CD4-positive, alpha-beta T cell (primary cell): ENCODE results near the gene ATP6AP1. TPM values are rescaled to one million over a fixed set of nuclear protein-coding genes. Genes with fewer than 3 reads are reported as not detected.

Experiments
- ATAC-seq: fragments of 200-7000 bp; cut with Tn5 transposase; one replicate; pipeline ENCODE4 v1.10.0; 2022; ENCODE audit warnings: mild to moderate bottlenecking; ENCODE audit not compliant: poor library complexity
- CTCF ChIA-PET: fragments of 350-600 bp; sonication (Branson Sonifier 250); formaldehyde crosslinking; loops from one replicate; lab custom pipeline; 2021; ENCODE audit warnings: antibody characterized with exemption, inconsistent platforms; lab: Charles Lee
- POLR2A ChIA-PET: fragments of 350-600 bp; sonication (Branson Sonifier 250); formaldehyde crosslinking; loops from one replicate; lab custom pipeline; 2021; ENCODE audit warnings: antibody characterized with exemption, inconsistent platforms; lab: Charles Lee
- DNase-seq, 14 experiments: peaks; one replicate each; pipeline ENCODE4 v3.0.0-alpha.2; 2013 to 2020; ENCODE audit warnings: mixed read lengths in 2 of 14
- H3K27ac ChIP-seq, 2 donors: one replicate each; pipeline versions ENCODE4 v1.5.1 to v1.7.0; 2013; ENCODE audit warnings: low read length in 2 of 2, low read depth in 1 of 2, mild to moderate bottlenecking in 1 of 2
- H3K27me3 ChIP-seq, 2 experiments: 1 replicate in 1 of 2; 2 replicates in 1 of 2; pipeline versions ENCODE4 v1.6.1 to v1.7.0; 2013; ENCODE audit warnings: low read length in 2 of 2, control low read depth in 1 of 2, mild to moderate bottlenecking in 1 of 2, moderate library complexity in 1 of 2; ENCODE audit not compliant: insufficient read depth in 2 of 2, control insufficient read depth in 1 of 2
- H3K36me3 ChIP-seq: one replicate; pipeline ENCODE4 v1.6.1; 2013; ENCODE audit warnings: low read length, control low read depth; ENCODE audit not compliant: insufficient read depth
- H3K4me1 ChIP-seq: one replicate; pipeline ENCODE4 v1.6.1; 2013; ENCODE audit warnings: low read length, control low read depth; ENCODE audit not compliant: insufficient read depth
- H3K4me3 ChIP-seq: one replicate; pipeline ENCODE4 v1.5.1; 2013; ENCODE audit warnings: mild to moderate bottlenecking, low read length, moderate library complexity
- H3K9me3 ChIP-seq, 2 experiments: 1 replicate in 1 of 2; 2 replicates in 1 of 2; pipeline versions ENCODE4 v1.6.1 to v1.7.0; 2013; ENCODE audit warnings: low read length in 2 of 2, mild to moderate bottlenecking in 2 of 2, control low read depth in 1 of 2, moderate library complexity in 1 of 2; ENCODE audit not compliant: control insufficient read depth in 1 of 2, insufficient read depth in 1 of 2
- H3K27ac Mint-ChIP-seq: one replicate; pipeline ENCODE4 v1.8.0; 2020; ENCODE audit warnings: mixed read lengths
- H3K27me3 Mint-ChIP-seq: one replicate; pipeline ENCODE4 v1.8.0; 2021; ENCODE audit warnings: mixed read lengths
- H3K36me3 Mint-ChIP-seq: one replicate; pipeline ENCODE4 v1.8.0; 2021; ENCODE audit warnings: low read depth, mixed read lengths
- H3K4me1 Mint-ChIP-seq: one replicate; pipeline ENCODE4 v1.8.0; 2021; ENCODE audit warnings: low read depth, mixed read lengths
- H3K4me3 Mint-ChIP-seq: one replicate; pipeline ENCODE4 v1.8.0; 2020; ENCODE audit warnings: mild to moderate bottlenecking, mixed read lengths
- H3K9me3 Mint-ChIP-seq: one replicate; pipeline ENCODE4 v1.8.0; 2020; ENCODE audit warnings: mixed read lengths
- intact Hi-C, 2 experiments: fragments of 100-400 bp; cut with DNase I in 1 of 2; cut with micrococcal nuclease in 1 of 2; formaldehyde crosslinking; loops; one replicate each; pipeline versions ENCODE4 v1.15.1 to v1.9.0; 2023 to 2025; cut with DNase I, micrococcal nuclease
- total RNA-seq, 174 experiments: library from RNA in 2 of 174; stranded (reverse) in 2 of 174; gene quantifications; one replicate each; pipeline ENCODE4 v1.2.3 and lab custom pipeline; 2021 to 2026
- TF ChIP-seq, protein P1 (sequence below): fragments of 200-600 bp; IDR thresholded peaks from one replicate; pipeline ENCODE4 v1.8.0; 2022; ENCODE audit warnings: antibody characterized with exemption, mild to moderate bottlenecking

ATP6AP1 gene
- total RNA-seq, 2 experiments from 2014 or later: 31.4 to 40.8 TPM

- no peaks in the 10 kb centered on the region for H3K27me3 Mint-ChIP-seq
- Histone ChIP-seq H3K9me3 (no peaks in the 10 kb centered on the region), H3K4me1 (peaks cover 61% of the 10 kb centered on the region), H3K27ac (peak within 1 kb of the TSS; percentile 69), H3K4me3 (peak within 1 kb of the TSS; percentile 52), H3K36me3 (peaks cover 37% of the 10 kb centered on the region), H3K27me3 (no peaks in the 10 kb centered on the region)
- peaks cover 8% of the 10 kb centered on the region for H3K4me1 Mint-ChIP-seq
- POLR2A ChIA-PET: interaction anchor here (0.6 to 1.9 kb wide), 7 partner anchors 15 to 517 kb away, joined by 3 to 6 read pairs (median 3); partner anchors contain the start of genes ATP6AP1 and RPL10
- CTCF ChIA-PET: no interaction called here
- peak within 1 kb of the TSS; percentile 88 for H3K27ac Mint-ChIP-seq
- intact Hi-C loops: no loop called here
- H3K9me3 Mint-ChIP-seq: no peaks in the 10 kb centered on the region
- peaks cover 26% of the 10 kb centered on the region for H3K36me3 Mint-ChIP-seq
- ATAC-seq (peak; percentile 80), DNase-seq (peak; percentile 19 to 89 (median 60))
- peak within 1 kb of the TSS; percentile 86 for H3K4me3 Mint-ChIP-seq
- TF ChIP-seq, protein P1, sequence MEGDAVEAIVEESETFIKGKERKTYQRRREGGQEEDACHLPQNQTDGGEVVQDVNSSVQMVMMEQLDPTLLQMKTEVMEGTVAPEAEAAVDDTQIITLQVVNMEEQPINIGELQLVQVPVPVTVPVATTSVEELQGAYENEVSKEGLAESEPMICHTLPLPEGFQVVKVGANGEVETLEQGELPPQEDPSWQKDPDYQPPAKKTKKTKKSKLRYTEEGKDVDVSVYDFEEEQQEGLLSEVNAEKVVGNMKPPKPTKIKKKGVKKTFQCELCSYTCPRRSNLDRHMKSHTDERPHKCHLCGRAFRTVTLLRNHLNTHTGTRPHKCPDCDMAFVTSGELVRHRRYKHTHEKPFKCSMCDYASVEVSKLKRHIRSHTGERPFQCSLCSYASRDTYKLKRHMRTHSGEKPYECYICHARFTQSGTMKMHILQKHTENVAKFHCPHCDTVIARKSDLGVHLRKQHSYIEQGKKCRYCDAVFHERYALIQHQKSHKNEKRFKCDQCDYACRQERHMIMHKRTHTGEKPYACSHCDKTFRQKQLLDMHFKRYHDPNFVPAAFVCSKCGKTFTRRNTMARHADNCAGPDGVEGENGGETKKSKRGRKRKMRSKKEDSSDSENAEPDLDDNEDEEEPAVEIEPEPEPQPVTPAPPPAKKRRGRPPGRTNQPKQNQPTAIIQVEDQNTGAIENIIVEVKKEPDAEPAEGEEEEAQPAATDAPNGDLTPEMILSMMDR: no peak
Measured at GRCh38 chrX:154443992-154444754, 15.7 kb downstream of the ATP6AP1 start, which contains the start of gene FAM50A. Gene FAM50A, plus strand, starts transcription at chrX:154444141. Its CDS starts 95 bp downstream, at chrX:154444236.

- Histone ChIP-seq H3K36me3 (peaks cover 37% of the 10 kb centered on the region), H3K9me3 (no peaks in the 10 kb centered on the region), H3K27ac (no peak overlapping the region), H3K4me1 (peaks cover 59% of the 10 kb centered on the region), H3K27me3 (no peaks in the 10 kb centered on the region), H3K4me3 (peak overlapping the region; percentile 52)
- CTCF ChIA-PET: no interaction called here
- POLR2A ChIA-PET: interaction anchor here (1.4 to 1.9 kb wide), 2 partner anchors 35 to 46 kb away, joined by 3 to 6 read pairs; partner anchors contain the start of gene RPL10
- H3K36me3 Mint-ChIP-seq: peaks cover 27% of the 10 kb centered on the region
- peak overlapping the region; percentile 58 for H3K27ac Mint-ChIP-seq
- peaks cover 8% of the 10 kb centered on the region for H3K4me1 Mint-ChIP-seq
- TF ChIP-seq, protein P1: no peak
- intact Hi-C loops: no loop called here
- DNase-seq: no peak
- no peaks in the 10 kb centered on the region for H3K9me3 Mint-ChIP-seq
- no peak for ATAC-seq
- peak overlapping the region; percentile 51 for H3K4me3 Mint-ChIP-seq
- H3K27me3 Mint-ChIP-seq: no peaks in the 10 kb centered on the region
Measured at GRCh38 chrX:154444755-154445246, 16.3 kb downstream of the ATP6AP1 start.

DNA sequence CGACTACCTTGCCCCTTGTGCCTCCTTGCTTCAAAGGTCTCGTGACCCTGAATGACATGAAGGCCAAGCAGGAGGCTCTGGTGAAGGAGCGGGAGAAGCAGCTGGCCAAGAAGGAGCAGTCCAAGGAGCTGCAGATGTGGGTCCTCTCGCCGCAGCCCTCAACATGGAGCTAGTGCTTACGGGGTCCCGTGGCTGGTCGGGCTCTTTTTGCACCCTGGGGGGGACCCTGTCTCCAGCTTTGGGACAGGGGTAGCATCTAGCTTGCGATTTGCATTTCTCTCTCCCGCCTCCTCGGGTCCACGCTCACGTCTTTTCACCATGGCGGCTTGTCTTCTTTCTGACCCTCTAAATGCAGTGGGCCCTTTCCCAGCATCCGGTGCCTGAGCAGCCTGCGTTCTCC is 17.3 kb downstream of the ATP6AP1 start:
- CTCF ChIA-PET: no interaction called here
- intact Hi-C loops: no loop called here
- peak overlapping the region; percentile 36 for H3K27ac Mint-ChIP-seq

More for the DNA sequence above, 17.3 kb downstream of the ATP6AP1 start:
- peaks cover 30% of the 10 kb centered on the region for H3K36me3 Mint-ChIP-seq
- peak overlapping the region; percentile 56 for H3K4me3 Mint-ChIP-seq
- POLR2A ChIA-PET: interaction anchor here (1.1 kb wide), 1 partner anchor 14 kb away, joined by 3 read pairs; no protein-coding TSS in a partner anchor
- no peak overlapping the region for H3K27ac ChIP-seq
- peaks cover 8% of the 10 kb centered on the region for H3K4me1 Mint-ChIP-seq
- TF ChIP-seq, protein P1: no peak
- DNase-seq (no peak), ATAC-seq (no peak)
- no peaks in the 10 kb centered on the region for H3K9me3 Mint-ChIP-seq
- no peaks in the 10 kb centered on the region for H3K9me3 ChIP-seq
- H3K27me3 Mint-ChIP-seq: no peaks in the 10 kb centered on the region
- H3K4me1 ChIP-seq: peaks cover 52% of the 10 kb centered on the region
- no peaks in the 10 kb centered on the region for H3K27me3 ChIP-seq
- no peak overlapping the region for H3K4me3 ChIP-seq
- peaks cover 46% of the 10 kb centered on the region for H3K36me3 ChIP-seq
